GM23338 (cell line): ENCODE results near the gene SCCPDH. TPM values are rescaled to one million over a fixed set of nuclear protein-coding genes. Genes with fewer than 3 reads are reported as not detected.

Experiments
- ATAC-seq: fragments of 200-7000 bp; cut with Tn5 transposase; 3 replicates; pipeline ENCODE4 v1.9.1; 2020
- DNase-seq: peaks from one replicate; pipeline ENCODE4 v3.0.0-alpha.2; 2015; ENCODE audit warnings: low spot score
- H2AFZ ChIP-seq: fragments of 200-600 bp; sonication (generic); 2 replicates; pipeline ENCODE4 v1.8.0; 2016; ENCODE audit warnings: antibody characterized with exemption, mild to moderate bottlenecking, moderate library complexity
- H3F3A ChIP-seq: fragments of 200-600 bp; sonication (generic); replicated peaks from 2 replicates; pipeline ENCODE4 v1.8.0; 2017; ENCODE audit warnings: antibody characterized with exemption, mixed run types, low read depth
- H3K27ac ChIP-seq: fragments of 200-600 bp; sonication (generic); 2 replicates; pipeline ENCODE4 v1.6.1; 2016; ENCODE audit warnings: low read depth
- H3K27me3 ChIP-seq: fragments of 200-600 bp; sonication (generic); 2 replicates; pipeline ENCODE4 v1.8.0; 2016; ENCODE audit warnings: mild to moderate bottlenecking, mixed run types, moderate library complexity; ENCODE audit not compliant: insufficient read depth
- H3K36me3 ChIP-seq: fragments of 200-600 bp; sonication (generic); 2 replicates; pipeline ENCODE4 v1.8.0; 2016; ENCODE audit warnings: mild to moderate bottlenecking; ENCODE audit not compliant: insufficient read depth
- H3K4me1 ChIP-seq: fragments of 200-600 bp; sonication (generic); 2 replicates; pipeline ENCODE4 v1.8.0; 2016; ENCODE audit warnings: mild to moderate bottlenecking, moderate library complexity; ENCODE audit not compliant: insufficient read depth
- H3K4me2 ChIP-seq: fragments of 200-600 bp; sonication (generic); 2 replicates; pipeline ENCODE4 v1.7.1; 2017; ENCODE audit warnings: mixed run types
- H3K4me3 ChIP-seq: fragments of 200-600 bp; sonication (generic); 2 replicates; pipeline ENCODE4 v1.6.1; 2016; ENCODE audit warnings: mixed run types
- H3K79me2 ChIP-seq: fragments of 200-600 bp; sonication (generic); replicated peaks from 2 replicates; pipeline ENCODE4 v1.8.0; 2017; ENCODE audit warnings: mild to moderate bottlenecking; ENCODE audit not compliant: insufficient read depth
- H3K9me2 ChIP-seq: fragments of 200-600 bp; sonication (generic); 2 replicates; pipeline ENCODE4 v1.8.0; 2017; ENCODE audit not compliant: insufficient read depth
- H4K20me1 ChIP-seq: fragments of 200-600 bp; sonication (generic); replicated peaks from 2 replicates; pipeline ENCODE4 v1.8.0; 2017; ENCODE audit warnings: mild to moderate bottlenecking; ENCODE audit not compliant: insufficient read depth
- H3K27ac Mint-ChIP-seq: 2 replicates; pipeline ENCODE4 v1.8.0; 2020; ENCODE audit warnings: inconsistent platforms, mild to moderate bottlenecking, moderate library complexity, mixed read lengths
- H3K27me3 Mint-ChIP-seq: 3 replicates; pipeline ENCODE4 v1.8.0; 2022; ENCODE audit warnings: low read depth, mild to moderate bottlenecking, moderate library complexity, mixed read lengths, inconsistent platforms; ENCODE audit not compliant: insufficient read depth, poor library complexity
- H3K36me3 Mint-ChIP-seq: 3 replicates; pipeline ENCODE4 v1.8.0; 2021; ENCODE audit warnings: low read depth, mild to moderate bottlenecking, inconsistent platforms, moderate library complexity, mixed read lengths
- H3K4me1 Mint-ChIP-seq: 3 replicates; pipeline ENCODE4 v1.8.0; 2020; ENCODE audit warnings: mild to moderate bottlenecking, inconsistent platforms, mixed read lengths
- H3K4me3 Mint-ChIP-seq: 3 replicates; pipeline ENCODE4 v1.8.0; 2021; ENCODE audit warnings: moderate library complexity, mild to moderate bottlenecking, inconsistent platforms, mixed read lengths
- H3K9me3 Mint-ChIP-seq: 3 replicates; pipeline ENCODE4 v1.8.0; 2020; ENCODE audit warnings: moderate library complexity, mild to moderate bottlenecking, inconsistent platforms, mixed read lengths
- CREB1 ChIP-seq: fragments of 250-450 bp; sonication (Bioruptor Pico); IDR thresholded peaks from 2 replicates; pipeline ENCODE4 v1.5.0; 2020; ENCODE audit warnings: low read depth, mild to moderate bottlenecking, moderate library complexity
- CTCF ChIP-seq, 2 experiments: fragments of 200-600 bp in 1 of 2; sonication (generic) in 1 of 2; conservative IDR thresholded peaks; 2 replicates each; pipeline versions ENCODE4 v1.5.1 to v1.6.1; 2016 to 2017; ENCODE audit warnings: antibody characterized with exemption in 2 of 2, low read depth in 2 of 2, mild to moderate bottlenecking in 2 of 2, moderate library complexity in 1 of 2
- EZH2phosphoT487 ChIP-seq: fragments of 200-600 bp; sonication (generic); IDR thresholded peaks from one replicate; pipeline ENCODE4 v1.8.1; 2018; ENCODE audit warnings: antibody characterized with exemption; ENCODE audit not compliant: unreplicated experiment
- JUNB ChIP-seq: IDR thresholded peaks from one replicate; pipeline ENCODE4 v1.6.1; 2016; ENCODE audit warnings: antibody characterized with exemption; ENCODE audit not compliant: unreplicated experiment
- POLR2AphosphoS5 ChIP-seq: IDR thresholded peaks from 2 replicates; pipeline ENCODE4 v1.6.1; 2016; ENCODE audit warnings: antibody characterized with exemption, low read depth
- STAT1 ChIP-seq: IDR thresholded peaks from one replicate; pipeline ENCODE4 v1.6.1; 2016; ENCODE audit warnings: antibody characterized with exemption; ENCODE audit not compliant: unreplicated experiment
- ZNF114 ChIP-seq: fragments of 250-450 bp; sonication (Bioruptor Pico); IDR thresholded peaks from 2 replicates; pipeline ENCODE4 v1.5.0; 2020; ENCODE audit warnings: mild to moderate bottlenecking, moderate library complexity
- polyA plus RNA-seq: library from polyadenylated mRNA; unstranded; fragments of >200 nt; fragmentation: Nextera tagmentation; extraction: Ambion mirVana; gene quantifications from 2 replicates; pipeline ENCODE4 v1.2.1, GENCODE V29; 2016
- total RNA-seq: library from RNA; depleted of rRNA; stranded (reverse); fragments of >200 nt; shearing (Covaris generic); gene quantifications from 2 replicates; pipeline ENCODE4 v1.2.3, GENCODE V29; 2014
- TF ChIP-seq, protein P1 (sequence below): fragments of 250-450 bp; sonication (Bioruptor Pico); IDR thresholded peaks from 2 replicates; pipeline ENCODE4 v1.5.0; 2020; ENCODE audit warnings: mild to moderate bottlenecking, moderate library complexity

SCCPDH gene
- total and polyA plus RNA-seq, 2 experiments from 2014 or later = 14.4 to 18.8 TPM

DNA sequence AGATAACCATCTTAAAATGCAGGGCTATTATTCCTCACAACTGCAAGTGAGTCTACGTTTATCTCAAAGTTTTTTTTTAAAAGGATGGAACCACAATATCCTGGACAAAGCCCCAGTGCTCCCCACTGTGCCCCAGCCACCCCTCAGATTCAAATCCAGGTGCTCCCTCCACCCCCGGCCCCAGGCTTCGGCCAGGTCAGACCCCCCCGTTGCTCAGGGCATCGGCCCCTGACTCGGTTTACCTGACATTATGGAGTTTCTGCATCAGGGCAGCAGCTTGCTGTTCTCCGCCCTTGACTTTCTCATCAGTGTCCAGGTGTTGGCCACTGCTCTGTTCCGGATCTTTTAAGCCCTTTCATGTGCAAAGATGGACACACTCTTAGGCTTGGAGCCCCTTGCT, 72.9 kb downstream of the SCCPDH start (continued):
- TF ChIP-seq JUNB (no peak), POLR2AphosphoS5 (no peak)
- TF ChIP-seq, protein P1, sequence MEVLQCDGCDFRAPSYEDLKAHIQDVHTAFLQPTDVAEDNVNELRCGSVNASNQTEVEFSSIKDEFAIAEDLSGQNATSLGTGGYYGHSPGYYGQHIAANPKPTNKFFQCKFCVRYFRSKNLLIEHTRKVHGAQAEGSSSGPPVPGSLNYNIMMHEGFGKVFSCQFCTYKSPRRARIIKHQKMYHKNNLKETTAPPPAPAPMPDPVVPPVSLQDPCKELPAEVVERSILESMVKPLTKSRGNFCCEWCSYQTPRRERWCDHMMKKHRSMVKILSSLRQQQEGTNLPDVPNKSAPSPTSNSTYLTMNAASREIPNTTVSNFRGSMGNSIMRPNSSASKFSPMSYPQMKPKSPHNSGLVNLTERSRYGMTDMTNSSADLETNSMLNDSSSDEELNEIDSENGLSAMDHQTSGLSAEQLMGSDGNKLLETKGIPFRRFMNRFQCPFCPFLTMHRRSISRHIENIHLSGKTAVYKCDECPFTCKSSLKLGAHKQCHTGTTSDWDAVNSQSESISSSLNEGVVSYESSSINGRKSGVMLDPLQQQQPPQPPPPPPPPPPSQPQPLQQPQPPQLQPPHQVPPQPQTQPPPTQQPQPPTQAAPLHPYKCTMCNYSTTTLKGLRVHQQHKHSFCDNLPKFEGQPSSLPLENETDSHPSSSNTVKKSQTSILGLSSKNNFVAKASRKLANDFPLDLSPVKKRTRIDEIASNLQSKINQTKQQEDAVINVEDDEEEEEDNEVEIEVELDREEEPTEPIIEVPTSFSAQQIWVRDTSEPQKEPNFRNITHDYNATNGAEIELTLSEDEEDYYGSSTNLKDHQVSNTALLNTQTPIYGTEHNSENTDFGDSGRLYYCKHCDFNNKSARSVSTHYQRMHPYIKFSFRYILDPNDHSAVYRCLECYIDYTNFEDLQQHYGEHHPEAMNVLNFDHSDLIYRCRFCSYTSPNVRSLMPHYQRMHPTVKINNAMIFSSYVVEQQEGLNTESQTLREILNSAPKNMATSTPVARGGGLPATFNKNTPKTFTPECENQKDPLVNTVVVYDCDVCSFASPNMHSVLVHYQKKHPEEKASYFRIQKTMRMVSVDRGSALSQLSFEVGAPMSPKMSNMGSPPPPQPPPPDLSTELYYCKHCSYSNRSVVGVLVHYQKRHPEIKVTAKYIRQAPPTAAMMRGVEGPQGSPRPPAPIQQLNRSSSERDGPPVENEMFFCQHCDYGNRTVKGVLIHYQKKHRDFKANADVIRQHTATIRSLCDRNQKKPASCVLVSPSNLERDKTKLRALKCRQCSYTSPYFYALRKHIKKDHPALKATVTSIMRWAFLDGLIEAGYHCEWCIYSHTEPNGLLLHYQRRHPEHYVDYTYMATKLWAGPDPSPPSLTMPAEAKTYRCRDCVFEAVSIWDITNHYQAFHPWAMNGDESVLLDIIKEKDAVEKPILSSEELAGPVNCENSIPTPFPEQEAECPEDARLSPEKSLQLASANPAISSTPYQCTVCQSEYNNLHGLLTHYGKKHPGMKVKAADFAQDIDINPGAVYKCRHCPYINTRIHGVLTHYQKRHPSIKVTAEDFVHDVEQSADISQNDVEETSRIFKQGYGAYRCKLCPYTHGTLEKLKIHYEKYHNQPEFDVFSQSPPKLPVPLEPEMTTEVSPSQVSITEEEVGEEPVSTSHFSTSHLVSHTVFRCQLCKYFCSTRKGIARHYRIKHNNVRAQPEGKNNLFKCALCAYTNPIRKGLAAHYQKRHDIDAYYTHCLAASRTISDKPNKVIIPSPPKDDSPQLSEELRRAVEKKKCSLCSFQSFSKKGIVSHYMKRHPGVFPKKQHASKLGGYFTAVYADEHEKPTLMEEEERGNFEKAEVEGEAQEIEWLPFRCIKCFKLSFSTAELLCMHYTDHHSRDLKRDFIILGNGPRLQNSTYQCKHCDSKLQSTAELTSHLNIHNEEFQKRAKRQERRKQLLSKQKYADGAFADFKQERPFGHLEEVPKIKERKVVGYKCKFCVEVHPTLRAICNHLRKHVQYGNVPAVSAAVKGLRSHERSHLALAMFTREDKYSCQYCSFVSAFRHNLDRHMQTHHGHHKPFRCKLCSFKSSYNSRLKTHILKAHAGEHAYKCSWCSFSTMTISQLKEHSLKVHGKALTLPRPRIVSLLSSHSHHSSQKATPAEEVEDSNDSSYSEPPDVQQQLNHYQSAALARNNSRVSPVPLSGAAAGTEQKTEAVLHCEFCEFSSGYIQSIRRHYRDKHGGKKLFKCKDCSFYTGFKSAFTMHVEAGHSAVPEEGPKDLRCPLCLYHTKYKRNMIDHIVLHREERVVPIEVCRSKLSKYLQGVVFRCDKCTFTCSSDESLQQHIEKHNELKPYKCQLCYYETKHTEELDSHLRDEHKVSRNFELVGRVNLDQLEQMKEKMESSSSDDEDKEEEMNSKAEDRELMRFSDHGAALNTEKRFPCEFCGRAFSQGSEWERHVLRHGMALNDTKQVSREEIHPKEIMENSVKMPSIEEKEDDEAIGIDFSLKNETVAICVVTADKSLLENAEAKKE = no peak

DNA sequence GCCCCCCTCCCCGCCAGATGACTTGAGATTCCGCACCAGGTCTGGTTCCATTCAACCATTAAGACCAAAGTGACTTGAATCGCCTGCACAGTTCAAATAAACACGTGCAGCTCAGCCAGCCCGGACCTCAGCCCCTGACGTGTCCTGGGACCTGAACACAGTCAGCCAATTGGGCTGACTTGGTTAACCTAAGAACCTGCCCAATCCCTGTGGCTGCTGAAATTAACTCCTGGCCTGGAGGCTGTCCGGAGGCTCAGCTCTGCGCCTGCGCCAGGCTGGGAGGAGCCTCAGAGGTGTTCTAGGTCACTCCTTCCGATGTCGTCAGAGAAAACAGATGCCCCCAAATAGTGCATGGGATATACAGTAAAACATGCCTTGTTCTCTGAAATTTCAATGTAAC, 73.4 kb downstream of the SCCPDH start:
- H3K27ac Mint-ChIP-seq = no peak overlapping the region
- no peak overlapping the region for H3K4me3 Mint-ChIP-seq
- peaks cover 12% of the 10 kb centered on the region for H3K27me3 Mint-ChIP-seq
- Histone ChIP-seq H3K27ac (no peak overlapping the region), H3K4me1 (peaks cover 12% of the 10 kb centered on the region), H3K36me3 (no peaks in the 10 kb centered on the region), H2AFZ (no peak overlapping the region), H3K4me3 (no peak overlapping the region), H3K27me3 (no peaks in the 10 kb centered on the region), H3K9me2 (no peaks in the 10 kb centered on the region), H4K20me1 (no peaks in the 10 kb centered on the region), H3F3A (0 out of 2 replicates have a peak, but pooled peaks cover 2% of the 10 kb centered on the region), H3K79me2 (no peaks in the 10 kb centered on the region), H3K4me2 (no peak overlapping the region)
- DNase-seq = no peak
- H3K4me1 Mint-ChIP-seq = peaks cover 38% of the 10 kb centered on the region
- no peaks in the 10 kb centered on the region for H3K9me3 Mint-ChIP-seq
- ATAC-seq = no peak
- no peaks in the 10 kb centered on the region for H3K36me3 Mint-ChIP-seq
- no peak for TF ChIP-seq JUNB
- TF ChIP-seq, protein P1 = no peak
- no peak for TF ChIP-seq POLR2AphosphoS5
- TF ChIP-seq CTCF (conservative IDR thresholded peaks at IDR 0.05; ENCODE audit: low read depth in 2 of 2) = no peak
- TF ChIP-seq STAT1 = no peak
- TF ChIP-seq ZNF114 (CRISPR knock-in tag) = no peak
- TF ChIP-seq EZH2phosphoT487 = no peak
- TF ChIP-seq CREB1 (CRISPR knock-in tag) = no peak
